ENCODE measurements around the gene CCDC175.

GRCh38 chr14:59541731-59542130 is 34.9 kb downstream of the CCDC175 start:
- no peak for TF ChIP-seq CTCF (IDR thresholded peaks at IDR 0.05; ENCODE audit: low read depth, low read length, poor library complexity, severe bottlenecking)
- no peak for TF ChIP-seq EZH2phosphoT487 (IDR thresholded peaks at IDR 0.05; ENCODE audit: borderline replicate concordance, low read length)

Measured in DOHH2 (cell line).